GOT3 (cell line): Measurements from ENCODE around the gene AKR1A1.
"Not testable (repeated sequence)": the region's sequence is repeated elsewhere in the genome, so short reads cannot be mapped to it uniquely, and the experiment has no call there.

Experiments
- DNase-seq: peaks from one replicate; lab custom pipeline; 2025; ENCODE audit warnings: mixed read lengths; lab: John Stamatoyannopoulos, UW

AKR1A1 gene

GRCh38 chr1:45550401-45551351 lies at the start of gene AKR1A1:
Gene AKR1A1, plus strand, starts transcription at chr1:45550826. Its CDS starts 10,969 bp downstream, at chr1:45561795.
- peak; percentile 66 for DNase-seq

GRCh38 chr1:45501505-45501859 lies 49.1 kb upstream of the AKR1A1 start:
- DNase-seq: no peak

- DNase-seq: no peak
Measured at GRCh38 chr1:45503462-45504360, 46.9 kb upstream of the AKR1A1 start.

GRCh38 chr1:45507195-45507594 lies 43.4 kb upstream of the AKR1A1 start:
- no peak for DNase-seq

- DNase-seq: no peak
Measured at GRCh38 chr1:45507893-45508292, 42.7 kb upstream of the AKR1A1 start.

GRCh38 chr1:45508295-45509151 lies 42.1 kb upstream of the AKR1A1 start:
- no peak for DNase-seq

- no peak for DNase-seq
Measured at GRCh38 chr1:45510036-45510971, 40.3 kb upstream of the AKR1A1 start.

GRCh38 chr1:45510972-45511527 lies 39.6 kb upstream of the AKR1A1 start:
- DNase-seq: no peak

- DNase-seq: no peak
Measured at GRCh38 chr1:45512641-45513054, 38.0 kb upstream of the AKR1A1 start.

GRCh38 chr1:45513532-45514260 lies 36.9 kb upstream of the AKR1A1 start:
- not testable (repeated sequence) for DNase-seq

- DNase-seq: no peak
Measured at GRCh38 chr1:45516036-45516435, 34.6 kb upstream of the AKR1A1 start.

- DNase-seq: no peak
Measured at GRCh38 chr1:45516465-45516864, 34.2 kb upstream of the AKR1A1 start.

GRCh38 chr1:45518366-45518765 lies 32.3 kb upstream of the AKR1A1 start:
- DNase-seq: not testable (repeated sequence)

GRCh38 chr1:45518910-45519309 lies 31.7 kb upstream of the AKR1A1 start:
- no peak for DNase-seq

GRCh38 chr1:45519774-45520173 lies 30.9 kb upstream of the AKR1A1 start:
- DNase-seq: not testable (repeated sequence)

- DNase-seq: peak; percentile 95
Measured at GRCh38 chr1:45521413-45522323, 29.0 kb upstream of the AKR1A1 start, which contains the start of gene PRDX1. Gene PRDX1, minus strand, starts transcription at chr1:45521884. Its CDS starts 2,841 bp downstream, at chr1:45519043.

GRCh38 chr1:45522324-45523104 lies 28.1 kb upstream of the AKR1A1 start:
- no peak for DNase-seq
